D341Med (cell line): ENCODE results near the gene ABCG1.
A peak's percentile ranks its signal among the peaks of the same experiment; 100 is the strongest.
"Not testable (repeated sequence)": the region's sequence is repeated elsewhere in the genome, so short reads cannot be mapped to it uniquely, and the experiment has no call there.

Experiments
- DNase-seq: peaks from one replicate; pipeline ENCODE4 v3.0.0; 2012; ENCODE audit warnings: low spot score

Gene ABCG1

DNA sequence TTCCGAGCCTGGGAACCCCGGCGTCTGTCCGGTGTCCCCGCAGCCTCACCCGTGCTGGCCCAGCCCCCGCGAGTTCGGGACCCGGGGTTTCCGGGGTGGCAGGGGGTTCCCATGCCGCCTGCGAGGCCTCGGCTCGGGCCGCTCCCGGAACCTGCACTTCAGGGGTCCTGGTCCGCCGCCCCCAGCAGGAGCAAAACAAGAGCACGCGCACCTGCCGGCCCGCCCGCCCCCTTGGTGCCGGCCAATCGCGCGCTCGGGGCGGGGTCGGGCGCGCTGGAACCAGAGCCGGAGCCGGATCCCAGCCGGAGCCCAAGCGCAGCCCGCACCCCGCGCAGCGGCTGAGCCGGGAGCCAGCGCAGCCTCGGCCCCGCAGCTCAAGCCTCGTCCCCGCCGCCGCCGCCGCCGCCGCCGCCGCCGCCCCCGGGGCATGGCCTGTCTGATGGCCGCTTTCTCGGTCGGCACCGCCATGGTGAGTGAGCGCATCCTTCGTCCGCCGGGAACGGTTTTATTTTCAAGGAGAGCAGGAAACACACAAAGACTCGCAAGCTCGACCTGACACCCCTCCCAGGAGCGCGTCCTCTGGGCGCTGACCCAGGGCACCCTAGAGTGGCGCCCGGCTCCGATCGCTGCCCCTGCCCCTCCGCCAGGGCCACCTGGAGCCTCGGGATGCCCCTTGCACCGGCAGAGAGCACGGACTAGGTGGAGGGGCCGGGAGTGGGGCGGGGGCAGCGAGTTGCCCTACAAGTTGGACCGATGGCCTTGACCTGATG lies at the start of gene ABCG1:
TSS of gene ABCG1 (plus strand) at position 305 of the 770 bp plus-strand sequence. CDS start at position 428, 123 bp downstream.
- peak; percentile 84 for DNase-seq

DNA sequence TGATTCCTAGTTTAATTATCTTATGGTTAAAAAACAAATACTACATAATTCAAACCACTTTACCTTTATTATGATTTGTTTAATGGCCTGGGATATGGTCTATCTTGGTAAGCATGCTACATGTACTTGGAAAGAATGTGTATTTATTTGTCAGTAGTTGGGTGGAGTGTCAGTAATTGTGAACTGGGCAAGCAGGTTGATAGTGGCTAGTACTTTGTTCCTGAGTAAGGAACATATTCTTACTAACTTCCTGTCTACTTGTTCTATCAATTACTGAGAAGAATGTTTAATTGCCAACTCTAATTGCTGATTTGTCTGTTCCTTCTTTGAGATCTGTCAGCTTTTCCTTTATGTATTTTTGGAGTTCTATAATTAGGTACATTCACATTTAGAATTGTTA lies 49.2 kb upstream of the ABCG1 start:
- no peak for DNase-seq

GRCh38 chr21:42171091-42172053 lies 47.6 kb upstream of the ABCG1 start:
- peak; percentile 12 for DNase-seq

- DNase-seq: peak; percentile 14
These were observed 46.1 kb upstream of the ABCG1 start for GRCh38 chr21:42172596-42173483.

GRCh38 chr21:42174173-42174572 lies 44.8 kb upstream of the ABCG1 start:
- DNase-seq: no peak

GRCh38 chr21:42175110-42175710 lies 43.7 kb upstream of the ABCG1 start:
- no peak for DNase-seq

DNA sequence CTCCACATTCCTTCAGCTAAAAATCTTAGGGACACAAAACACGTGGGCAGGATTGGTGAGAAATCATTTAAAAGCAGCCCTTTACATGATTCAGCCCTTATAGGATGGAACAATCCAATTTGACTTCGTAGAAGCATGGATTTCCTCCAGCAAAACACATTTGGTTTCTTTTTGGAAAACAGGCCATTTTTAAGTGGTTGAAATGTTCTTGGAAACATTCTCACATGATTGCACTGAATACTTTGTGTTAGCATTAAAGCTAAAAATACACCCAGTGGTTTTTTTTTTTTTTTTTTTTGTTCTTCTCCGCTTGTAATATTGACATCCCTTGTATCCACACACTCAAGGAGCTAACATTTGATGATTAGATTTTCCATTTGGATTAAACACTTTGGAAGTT lies 42.1 kb upstream of the ABCG1 start:
- no peak for DNase-seq

GRCh38 chr21:42179316-42179715 lies 39.6 kb upstream of the ABCG1 start:
- DNase-seq: no peak

GRCh38 chr21:42180001-42180400 lies 38.9 kb upstream of the ABCG1 start:
- DNase-seq: not testable (repeated sequence)

GRCh38 chr21:42182713-42183371 lies 36.1 kb upstream of the ABCG1 start:
- DNase-seq: no peak

DNA sequence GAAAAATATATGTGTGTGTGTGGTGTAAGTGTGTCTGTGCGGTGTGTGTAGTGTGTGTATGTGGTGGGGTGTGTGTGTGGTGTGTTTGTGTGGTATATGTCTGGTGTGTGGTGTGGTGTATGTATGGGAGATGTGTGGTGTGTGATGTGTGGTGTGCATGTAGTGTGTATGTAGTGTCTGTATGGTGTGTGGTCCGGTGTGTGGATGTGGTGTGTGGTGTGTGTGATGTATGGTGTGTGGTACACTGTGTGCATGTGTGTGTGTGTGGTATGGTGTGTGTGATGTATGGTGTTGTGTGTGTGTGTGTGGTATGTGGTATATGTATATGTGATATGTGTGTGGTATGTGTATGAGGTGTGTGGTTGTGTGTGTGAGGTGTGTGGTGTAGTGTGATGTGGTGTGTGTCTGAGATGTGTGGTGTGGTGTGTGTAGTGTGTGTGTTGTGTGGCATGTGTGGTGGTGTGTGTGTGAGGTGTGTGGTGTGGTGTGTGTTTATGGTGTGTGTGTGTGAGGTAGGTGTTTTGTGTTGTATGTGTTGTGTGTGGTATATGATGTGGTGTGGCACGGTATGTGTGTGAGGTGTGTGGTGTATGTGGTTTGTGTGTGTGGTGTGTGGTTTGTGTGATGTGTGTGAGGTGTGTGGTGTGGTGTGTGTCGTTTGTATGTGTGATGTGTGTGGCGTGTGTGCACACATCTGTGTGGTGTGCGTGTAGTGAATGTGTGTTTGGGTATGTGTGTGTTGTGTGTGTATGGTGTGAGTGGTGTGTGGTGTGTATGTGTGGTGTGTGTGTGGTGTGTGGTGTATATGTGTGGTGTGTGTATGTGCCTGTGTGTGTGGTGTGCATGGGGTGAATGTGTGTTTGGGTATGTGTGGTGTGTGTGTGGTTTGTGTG lies 35.3 kb upstream of the ABCG1 start:
- DNase-seq: no peak

GRCh38 chr21:42186591-42186990 lies 32.3 kb upstream of the ABCG1 start:
- DNase-seq: no peak

DNA sequence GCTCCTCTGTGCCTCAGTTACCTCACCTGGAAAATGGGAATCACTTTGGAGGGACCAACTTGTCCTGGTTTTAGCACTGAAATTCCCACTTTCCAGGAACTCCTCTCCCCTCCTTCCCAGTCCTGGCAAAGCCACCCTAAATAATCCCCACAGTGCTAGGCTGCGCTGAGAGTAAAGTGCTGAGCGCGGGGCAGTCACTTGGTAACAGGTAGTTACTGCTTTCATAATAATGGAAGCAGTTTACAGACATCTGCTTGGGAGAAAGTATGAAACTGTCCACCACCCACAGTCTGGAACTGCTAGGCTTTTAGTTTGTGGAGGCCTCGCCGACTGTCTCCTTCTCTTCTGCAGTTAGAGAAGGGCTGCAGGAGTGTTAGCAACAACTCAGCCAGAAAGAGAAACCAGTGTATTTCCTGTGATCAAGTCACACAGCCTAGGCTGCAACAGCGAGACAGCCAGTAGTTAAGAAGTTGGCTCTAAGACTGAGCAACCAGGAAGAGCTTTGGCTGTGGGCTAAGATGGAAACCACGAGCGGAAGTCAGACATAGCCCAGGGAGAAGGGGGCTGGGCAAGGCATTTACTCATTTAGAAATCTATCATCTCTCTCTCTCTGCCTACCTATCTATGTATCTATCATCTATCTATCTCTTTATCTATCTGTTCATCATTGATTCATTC lies 30.8 kb upstream of the ABCG1 start:
- DNase-seq: no peak

GRCh38 chr21:42188663-42189062 lies 30.3 kb upstream of the ABCG1 start:
- DNase-seq: no peak

DNA sequence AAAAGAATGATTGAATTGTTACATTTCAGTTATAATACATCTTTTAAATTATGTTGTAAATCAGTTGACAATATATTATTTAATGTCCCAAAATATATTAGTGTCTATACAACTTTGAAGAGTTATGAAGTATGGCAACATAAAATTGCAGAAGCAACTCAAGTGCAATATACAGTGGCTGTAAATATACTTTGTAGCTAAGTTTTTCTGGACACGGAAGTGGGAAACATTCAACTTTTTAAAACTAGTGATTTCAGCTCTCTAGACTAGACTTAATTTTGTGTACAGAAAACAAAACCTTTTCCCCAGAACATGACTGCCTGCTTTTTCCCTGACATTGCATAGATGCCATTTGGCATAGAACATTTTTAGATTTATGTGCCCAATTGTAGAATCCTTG lies 29.5 kb upstream of the ABCG1 start:
- no peak for DNase-seq

GRCh38 chr21:42189860-42190485 lies 29.0 kb upstream of the ABCG1 start:
- DNase-seq: no peak

- DNase-seq: no peak
These were observed 28.5 kb upstream of the ABCG1 start for GRCh38 chr21:42190486-42190863.

DNA sequence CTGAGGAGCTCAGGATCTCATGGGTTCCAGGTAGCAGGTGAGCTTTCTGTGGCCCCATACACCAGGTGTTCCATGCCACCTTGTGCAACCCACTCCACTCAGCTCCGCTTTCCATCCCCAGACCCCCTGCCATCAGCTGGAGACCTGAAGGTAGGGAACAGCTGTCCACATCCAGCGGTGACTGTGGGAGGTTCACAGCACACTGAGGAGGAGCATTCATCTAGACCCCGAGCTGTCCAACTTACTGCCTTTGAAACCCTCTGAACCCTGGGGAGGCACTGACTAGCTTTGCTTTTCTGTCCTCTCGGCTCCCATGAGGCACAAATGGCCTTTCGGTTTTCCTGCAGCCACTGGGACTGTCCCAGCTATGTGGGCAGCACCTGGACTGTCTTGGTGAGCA lies 27.9 kb upstream of the ABCG1 start:
- DNase-seq: no peak
